Mesothelial cell of epicardium (in vitro differentiated cells): ENCODE results near the gene RCAN2. TPM values are rescaled to one million over a fixed set of nuclear protein-coding genes. Genes with fewer than 3 reads are reported as not detected.
A peak's percentile ranks its signal among the peaks of the same experiment; 100 is the strongest.

Experiments used
- DNase-seq, 2 experiments: peaks; one replicate each; pipeline ENCODE4 v3.0.0; 2021; ENCODE audit warnings: low spot score in 2 of 2; ENCODE audit not compliant: unreplicated experiment in 2 of 2
- H3K27ac Mint-ChIP-seq: 2 replicates; pipeline ENCODE4 v1.8.0; 2021; ENCODE audit warnings: mixed read lengths
- H3K27me3 Mint-ChIP-seq: 2 replicates; pipeline ENCODE4 v1.8.0; 2021; ENCODE audit warnings: low read depth, mixed read lengths
- H3K36me3 Mint-ChIP-seq: 2 replicates; pipeline ENCODE4 v1.8.0; 2021; ENCODE audit warnings: mixed read lengths
- H3K4me1 Mint-ChIP-seq: 2 replicates; pipeline ENCODE4 v1.8.0; 2021; ENCODE audit warnings: mixed read lengths
- H3K4me3 Mint-ChIP-seq: 2 replicates; pipeline ENCODE4 v1.8.0; 2021; ENCODE audit warnings: mild to moderate bottlenecking, moderate library complexity, mixed read lengths
- H3K9me3 Mint-ChIP-seq: 2 replicates; pipeline ENCODE4 v1.8.0; 2021; ENCODE audit warnings: mixed read lengths
- CTCF ChIP-seq: fragments of 200-600 bp; sonication (generic); IDR thresholded peaks from one replicate; pipeline ENCODE4 v1.5.0; 2021; ENCODE audit warnings: antibody characterized with exemption; ENCODE audit not compliant: unreplicated experiment
- total RNA-seq: library from RNA; stranded (reverse); gene quantifications from 3 replicates; pipeline ENCODE4 v1.2.1, GENCODE V29; 2021

The RCAN2 gene
- total RNA-seq, 1 donor from 2014 or later = 4.0 TPM

- Mint-ChIP-seq H3K4me1 (peaks cover 12% of the 10 kb centered on the region), H3K27ac (no peak overlapping the region), H3K27me3 (peaks cover 79% of the 10 kb centered on the region), H3K36me3 (no peaks in the 10 kb centered on the region), H3K9me3 (no peaks in the 10 kb centered on the region), H3K4me3 (peak overlapping the region; percentile 67)
- DNase-seq = peak; percentile 19 to 50
- no peak for TF ChIP-seq CTCF
These were observed 639 bp upstream of the RCAN2 start for GRCh38 chr6:46491628-46492547.

GRCh38 chr6:46490425-46491200 is 636 bp downstream of the RCAN2 start:
- DNase-seq = peak; percentile 24 to 53
- peaks cover 81% of the 10 kb centered on the region for H3K27me3 Mint-ChIP-seq
- peak overlapping the region; percentile 55 for H3K4me3 Mint-ChIP-seq
- H3K4me1 Mint-ChIP-seq = peaks cover 12% of the 10 kb centered on the region
- peak; percentile 51 for TF ChIP-seq CTCF
- H3K9me3 Mint-ChIP-seq = no peaks in the 10 kb centered on the region
- H3K27ac Mint-ChIP-seq = no peak overlapping the region
- H3K36me3 Mint-ChIP-seq = no peaks in the 10 kb centered on the region

GRCh38 chr6:46486181-46486580 is 5.1 kb downstream of the RCAN2 start:
- peaks cover 47% of the 10 kb centered on the region for H3K27me3 Mint-ChIP-seq
- H3K9me3 Mint-ChIP-seq = no peaks in the 10 kb centered on the region
- peaks cover 6% of the 10 kb centered on the region for H3K4me1 Mint-ChIP-seq
- no peak for DNase-seq
- H3K27ac Mint-ChIP-seq = no peak overlapping the region
- H3K4me3 Mint-ChIP-seq = no peak overlapping the region
- TF ChIP-seq CTCF = no peak
- no peaks in the 10 kb centered on the region for H3K36me3 Mint-ChIP-seq

- H3K36me3 Mint-ChIP-seq = no peaks in the 10 kb centered on the region
- no peaks in the 10 kb centered on the region for H3K9me3 Mint-ChIP-seq
- no peak overlapping the region for H3K4me3 Mint-ChIP-seq
- peaks cover 32% of the 10 kb centered on the region for H3K27me3 Mint-ChIP-seq
- H3K4me1 Mint-ChIP-seq = no peaks in the 10 kb centered on the region
- DNase-seq = no peak
- no peak for TF ChIP-seq CTCF
- H3K27ac Mint-ChIP-seq = no peak overlapping the region
These were observed 7.0 kb downstream of the RCAN2 start for GRCh38 chr6:46484081-46484820.

- H3K27ac Mint-ChIP-seq = no peak overlapping the region
- H3K27me3 Mint-ChIP-seq = peaks cover 6% of the 10 kb centered on the region
These were observed 14.9 kb downstream of the RCAN2 start for GRCh38 chr6:46476301-46476700.

More at GRCh38 chr6:46476301-46476700, 14.9 kb downstream of the RCAN2 start:
- no peak for TF ChIP-seq CTCF
- no peaks in the 10 kb centered on the region for H3K9me3 Mint-ChIP-seq
- no peaks in the 10 kb centered on the region for H3K36me3 Mint-ChIP-seq
- H3K4me1 Mint-ChIP-seq = no peaks in the 10 kb centered on the region
- no peak overlapping the region for H3K4me3 Mint-ChIP-seq
- no peak for DNase-seq
